HUDEP-2 (cell line): ENCODE data around the gene TGIF2LX.
"Not testable (repeated sequence)": the region's sequence is repeated elsewhere in the genome, so short reads cannot be mapped to it uniquely, and the experiment has no call there.

Experiments
- DNase-seq, 76 experiments: peaks; one replicate each; lab custom pipeline; 2025; ENCODE audit not compliant: unreplicated experiment in 76 of 76; lab: John Stamatoyannopoulos, UW

Gene TGIF2LX

GRCh38 chrX:89921665-89922064, at the start of gene TGIF2LX:
Gene TGIF2LX, plus strand, starts transcription at chrX:89921908. Its CDS starts 178 bp downstream, at chrX:89922086.
- DNase-seq = not testable (repeated sequence)

- not testable (repeated sequence) for DNase-seq
These were observed 728 bp downstream of the TGIF2LX start for GRCh38 chrX:89922338-89922934.

- DNase-seq = not testable (repeated sequence)
These were observed 21.4 kb downstream of the TGIF2LX start for GRCh38 chrX:89943077-89943476.

- not testable (repeated sequence) for DNase-seq
These were observed 43.9 kb downstream of the TGIF2LX start for GRCh38 chrX:89965588-89965987.
